ENCODE measurements around the gene GRPR. TPM values are rescaled to one million over a fixed set of nuclear protein-coding genes. Genes with fewer than 3 reads are reported as not detected.

Gene GRPR
- 0.16 and 0.25 TPM in 2 replicates for total RNA-seq (2014; rRNA removed; shearing (Covaris generic))

GRCh38 chrX:16123222-16123786 lies at the start of gene GRPR:
Gene GRPR, plus strand, starts transcription at chrX:16123565. Its CDS starts 389 bp downstream, at chrX:16123954.
- Histone ChIP-seq H3K27me3 (no peaks in the 10 kb centered on the region), H3K9me3 (replicated peaks) (no peaks in the 10 kb centered on the region), H3K27ac (no peak within 1 kb of the TSS), H3K36me3 (no peaks in the 10 kb centered on the region), H3K4me3 (no peak within 1 kb of the TSS), H3K4me1 (no peaks in the 10 kb centered on the region)
- DNase-seq: peak; percentile 82 to 88

GRCh38 chrX:16075087-16075486 lies 48.3 kb upstream of the GRPR start:
- Histone ChIP-seq H3K36me3 (no peaks in the 10 kb centered on the region), H3K9me3 (replicated peaks) (no peaks in the 10 kb centered on the region), H3K27me3 (no peaks in the 10 kb centered on the region), H3K27ac (no peak overlapping the region), H3K4me3 (no peak overlapping the region), H3K4me1 (no peaks in the 10 kb centered on the region)
- no peak for DNase-seq

- no peak overlapping the region for H3K27ac ChIP-seq
- DNase-seq: no peak
Observed at GRCh38 chrX:16076834-16077233, 46.5 kb upstream of the GRPR start.

GRCh38 chrX:16077811-16078210 lies 45.6 kb upstream of the GRPR start:
- no peak for DNase-seq

More at GRCh38 chrX:16076834-16077233, 46.5 kb upstream of the GRPR start:
- H3K9me3 ChIP-seq (replicated peaks): no peaks in the 10 kb centered on the region
- H3K4me1 ChIP-seq: no peaks in the 10 kb centered on the region
- H3K36me3 ChIP-seq: no peaks in the 10 kb centered on the region
- H3K4me3 ChIP-seq: no peak overlapping the region
- H3K27me3 ChIP-seq: no peaks in the 10 kb centered on the region

GRCh38 chrX:16081357-16081756 lies 42.0 kb upstream of the GRPR start:
- no peak overlapping the region for H3K4me3 ChIP-seq
- no peak for DNase-seq
- H3K27ac ChIP-seq: no peak overlapping the region
- H3K4me1 ChIP-seq: no peaks in the 10 kb centered on the region
- no peaks in the 10 kb centered on the region for H3K36me3 ChIP-seq
- no peaks in the 10 kb centered on the region for H3K9me3 ChIP-seq (replicated peaks)
- H3K27me3 ChIP-seq: no peaks in the 10 kb centered on the region

More at GRCh38 chrX:16077811-16078210, 45.6 kb upstream of the GRPR start:
- Histone ChIP-seq H3K27ac (no peak overlapping the region), H3K9me3 (replicated peaks) (no peaks in the 10 kb centered on the region), H3K4me3 (no peak overlapping the region), H3K27me3 (no peaks in the 10 kb centered on the region), H3K36me3 (no peaks in the 10 kb centered on the region), H3K4me1 (no peaks in the 10 kb centered on the region)

- H3K27me3 ChIP-seq: no peaks in the 10 kb centered on the region
- H3K27ac ChIP-seq: no peak overlapping the region
- H3K9me3 ChIP-seq (replicated peaks): no peaks in the 10 kb centered on the region
- no peak overlapping the region for H3K4me3 ChIP-seq
- H3K36me3 ChIP-seq: no peaks in the 10 kb centered on the region
- no peak for DNase-seq
- H3K4me1 ChIP-seq: no peaks in the 10 kb centered on the region
Observed at GRCh38 chrX:16082470-16083085, 40.8 kb upstream of the GRPR start.

- Histone ChIP-seq H3K4me3 (no peak overlapping the region), H3K9me3 (replicated peaks) (no peaks in the 10 kb centered on the region), H3K4me1 (no peaks in the 10 kb centered on the region), H3K27me3 (no peaks in the 10 kb centered on the region), H3K36me3 (no peaks in the 10 kb centered on the region), H3K27ac (no peak overlapping the region)
- peak in 1 of 2 experiments; percentile 1 for DNase-seq
Observed at GRCh38 chrX:16087076-16087475, 36.3 kb upstream of the GRPR start.

- no peaks in the 10 kb centered on the region for H3K4me1 ChIP-seq
- H3K9me3 ChIP-seq (replicated peaks): no peaks in the 10 kb centered on the region
- H3K27ac ChIP-seq: no peak overlapping the region
- H3K36me3 ChIP-seq: no peaks in the 10 kb centered on the region
- no peaks in the 10 kb centered on the region for H3K27me3 ChIP-seq
- no peak overlapping the region for H3K4me3 ChIP-seq
- no peak for DNase-seq
Observed at GRCh38 chrX:16089086-16089485, 34.3 kb upstream of the GRPR start.

- H3K27ac ChIP-seq: no peak overlapping the region
- no peaks in the 10 kb centered on the region for H3K36me3 ChIP-seq
- H3K27me3 ChIP-seq: no peaks in the 10 kb centered on the region
- no peak for DNase-seq
- H3K9me3 ChIP-seq (replicated peaks): no peaks in the 10 kb centered on the region
- H3K4me3 ChIP-seq: no peak overlapping the region
- no peaks in the 10 kb centered on the region for H3K4me1 ChIP-seq
Observed at GRCh38 chrX:16096141-16096540, 27.2 kb upstream of the GRPR start.

GRCh38 chrX:16100673-16101072 lies 22.7 kb upstream of the GRPR start:
- no peak for DNase-seq
- H3K9me3 ChIP-seq (replicated peaks): no peaks in the 10 kb centered on the region
- no peaks in the 10 kb centered on the region for H3K27me3 ChIP-seq
- H3K36me3 ChIP-seq: no peaks in the 10 kb centered on the region
- no peaks in the 10 kb centered on the region for H3K4me1 ChIP-seq
- H3K4me3 ChIP-seq: no peak overlapping the region
- no peak overlapping the region for H3K27ac ChIP-seq

- no peaks in the 10 kb centered on the region for H3K9me3 ChIP-seq (replicated peaks)
- no peaks in the 10 kb centered on the region for H3K36me3 ChIP-seq
- DNase-seq: no peak
- H3K27me3 ChIP-seq: no peaks in the 10 kb centered on the region
- H3K4me3 ChIP-seq: no peak overlapping the region
- H3K27ac ChIP-seq: no peak overlapping the region
- H3K4me1 ChIP-seq: no peaks in the 10 kb centered on the region
Observed at GRCh38 chrX:16101581-16101980, 21.8 kb upstream of the GRPR start.

- Histone ChIP-seq H3K4me3 (no peak overlapping the region), H3K4me1 (no peaks in the 10 kb centered on the region), H3K27ac (no peak overlapping the region), H3K27me3 (no peaks in the 10 kb centered on the region), H3K36me3 (no peaks in the 10 kb centered on the region), H3K9me3 (replicated peaks) (no peaks in the 10 kb centered on the region)
- no peak for DNase-seq
Observed at GRCh38 chrX:16103625-16104024, 19.7 kb upstream of the GRPR start.

GRCh38 chrX:16112428-16112827 lies 10.9 kb upstream of the GRPR start:
- H3K27me3 ChIP-seq: no peaks in the 10 kb centered on the region
- no peak for DNase-seq

GRCh38 chrX:16113978-16114565 lies 9.3 kb upstream of the GRPR start:
- no peaks in the 10 kb centered on the region for H3K9me3 ChIP-seq (replicated peaks)
- H3K4me1 ChIP-seq: no peaks in the 10 kb centered on the region
- no peak overlapping the region for H3K27ac ChIP-seq
- no peaks in the 10 kb centered on the region for H3K36me3 ChIP-seq
- DNase-seq: no peak
- no peak overlapping the region for H3K4me3 ChIP-seq
- H3K27me3 ChIP-seq: no peaks in the 10 kb centered on the region

More at GRCh38 chrX:16112428-16112827, 10.9 kb upstream of the GRPR start:
- Histone ChIP-seq H3K4me3 (no peak overlapping the region), H3K27ac (no peak overlapping the region), H3K4me1 (no peaks in the 10 kb centered on the region), H3K9me3 (replicated peaks) (no peaks in the 10 kb centered on the region), H3K36me3 (no peaks in the 10 kb centered on the region)

- Histone ChIP-seq H3K4me3 (no peak overlapping the region), H3K36me3 (no peaks in the 10 kb centered on the region), H3K9me3 (replicated peaks) (no peaks in the 10 kb centered on the region), H3K4me1 (no peaks in the 10 kb centered on the region), H3K27me3 (no peaks in the 10 kb centered on the region), H3K27ac (no peak overlapping the region)
- peak; percentile 11 to 30 for DNase-seq
Observed at GRCh38 chrX:16114611-16115010, 8.8 kb upstream of the GRPR start.
